Measurements from ENCODE around the gene ZNF611.

DNA sequence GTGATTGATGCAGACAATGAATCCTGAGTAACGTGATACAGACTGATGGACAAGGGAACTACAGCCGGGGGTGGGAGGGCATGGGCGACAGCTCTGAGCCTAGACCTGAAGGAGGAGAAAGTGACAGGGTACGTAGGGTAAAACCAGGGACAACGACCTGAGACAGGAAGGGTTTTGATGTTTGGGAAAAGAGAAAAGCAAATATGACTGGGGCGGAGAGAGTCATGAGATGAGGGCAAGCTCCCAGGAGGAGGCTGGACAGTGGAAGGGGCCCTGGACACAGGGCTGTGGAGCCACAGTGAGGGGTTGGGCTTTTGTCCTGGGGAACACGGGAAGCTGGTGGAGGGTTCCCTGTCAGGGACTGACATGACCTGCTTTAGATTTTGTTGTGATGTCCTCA is 34.2 kb downstream of the ZNF611 start:
- no peak for TF ChIP-seq EZH2phosphoT487 (IDR thresholded peaks at IDR 0.05; ENCODE audit: insufficient read depth, low read depth)
- no peak for TF ChIP-seq EZH2 (IDR thresholded peaks at IDR 0.05; ENCODE audit: insufficient read depth, poor library complexity, severe bottlenecking)

Measured in GM23248 (cell line).